SJCRH30 (cell line): ENCODE results near the gene PIP5KL1. TPM values are rescaled to one million over a fixed set of nuclear protein-coding genes. Genes with fewer than 3 reads are reported as not detected.

Experiments used
- DNase-seq, 2 experiments: peaks; one replicate each; pipeline ENCODE4 v3.0.0-alpha.2; 2015 to 2020
- H3K27ac ChIP-seq: fragments of 250-450 bp; sonication (Bioruptor Pico); 2 replicates; pipeline ENCODE4 v1.5.1; 2020; ENCODE audit warnings: mild to moderate bottlenecking, moderate library complexity
- H3K27me3 ChIP-seq: fragments of 250-450 bp; sonication (Bioruptor Pico); 2 replicates; pipeline ENCODE4 v1.5.1; 2020; ENCODE audit warnings: mild to moderate bottlenecking, moderate library complexity
- H3K36me3 ChIP-seq: fragments of 250-450 bp; sonication (Bioruptor Pico); 2 replicates; pipeline ENCODE4 v1.5.1; 2020; ENCODE audit warnings: mild to moderate bottlenecking, moderate library complexity
- H3K4me1 ChIP-seq: fragments of 250-450 bp; sonication (Bioruptor Pico); 2 replicates; pipeline ENCODE4 v1.5.1; 2020; ENCODE audit warnings: mild to moderate bottlenecking, moderate library complexity
- H3K4me3 ChIP-seq: fragments of 250-450 bp; sonication (Bioruptor Pico); 2 replicates; pipeline ENCODE4 v1.5.1; 2020; ENCODE audit warnings: mild to moderate bottlenecking, moderate library complexity
- H3K9me3 ChIP-seq: fragments of 250-450 bp; sonication (Bioruptor Pico); replicated peaks from 2 replicates; pipeline ENCODE4 v1.5.1; 2020; ENCODE audit warnings: mild to moderate bottlenecking, moderate library complexity
- total RNA-seq: library from RNA; depleted of rRNA; stranded (reverse); fragments of >200 nt; shearing (Covaris generic); gene quantifications from 2 replicates; pipeline ENCODE4 v1.2.3, GENCODE V29; 2014

The PIP5KL1 gene
- total RNA-seq, 1 experiment from 2014 or later: 0.20 TPM

GRCh38 chr9:127908660-127908926 lies 22.0 kb downstream of the PIP5KL1 start:
- no peak for DNase-seq
- Histone ChIP-seq H3K4me1 (peaks cover 14% of the 10 kb centered on the region; the same call in 1 of the 2 replicates), H3K36me3 (peaks cover 9% of the 10 kb centered on the region; the same call in 1 of the 2 replicates), H3K4me3 (no peak overlapping the region), H3K27ac (no peak overlapping the region), H3K9me3 (no peaks in the 10 kb centered on the region), H3K27me3 (no peaks in the 10 kb centered on the region)

DNA sequence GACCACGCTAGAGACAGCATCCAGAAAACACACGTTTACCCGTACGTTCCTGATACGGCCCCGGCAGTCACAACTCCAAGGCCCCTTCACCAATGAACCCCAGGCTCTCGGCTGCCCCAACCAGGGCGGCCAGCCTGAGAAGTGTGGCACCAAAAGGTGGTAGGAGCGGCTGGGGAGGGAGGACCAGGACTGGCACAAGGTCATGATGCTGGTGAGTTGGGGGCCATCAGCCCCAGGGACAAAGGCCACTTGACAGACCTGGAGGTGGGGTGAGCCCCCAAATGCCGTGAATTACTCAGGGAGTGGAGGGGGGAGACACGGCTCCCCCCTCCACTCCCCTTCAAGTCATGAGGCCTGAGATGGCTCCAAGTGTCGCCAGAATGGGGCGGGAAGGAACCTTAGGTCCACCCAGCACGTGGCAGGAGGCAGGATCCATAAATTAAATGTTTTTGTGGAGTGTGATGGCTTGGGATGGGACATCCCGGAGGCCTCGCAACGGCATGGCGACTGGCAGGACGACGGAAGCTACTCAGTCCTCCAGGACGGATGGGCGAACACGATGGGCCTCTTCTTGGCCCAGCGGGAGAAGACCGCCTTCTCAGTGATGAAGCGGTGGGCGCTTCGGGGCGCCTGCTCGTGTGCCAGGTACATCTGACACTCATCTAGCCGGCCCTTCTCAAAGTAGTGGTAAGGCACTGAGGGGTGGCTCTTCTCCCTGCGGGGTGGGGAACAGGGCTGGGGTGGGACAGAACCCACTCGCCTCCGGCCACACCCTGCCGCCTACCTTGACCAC lies 22.5 kb downstream of the PIP5KL1 start:
- H3K9me3 ChIP-seq: no peaks in the 10 kb centered on the region
- no peak for DNase-seq
- peaks cover 19% of the 10 kb centered on the region for H3K4me1 ChIP-seq
- peaks cover 9% of the 10 kb centered on the region; the same call in 1 of the 2 replicates for H3K36me3 ChIP-seq
- no peaks in the 10 kb centered on the region for H3K27me3 ChIP-seq
- no peak overlapping the region for H3K4me3 ChIP-seq
- H3K27ac ChIP-seq: no peak overlapping the region

DNA sequence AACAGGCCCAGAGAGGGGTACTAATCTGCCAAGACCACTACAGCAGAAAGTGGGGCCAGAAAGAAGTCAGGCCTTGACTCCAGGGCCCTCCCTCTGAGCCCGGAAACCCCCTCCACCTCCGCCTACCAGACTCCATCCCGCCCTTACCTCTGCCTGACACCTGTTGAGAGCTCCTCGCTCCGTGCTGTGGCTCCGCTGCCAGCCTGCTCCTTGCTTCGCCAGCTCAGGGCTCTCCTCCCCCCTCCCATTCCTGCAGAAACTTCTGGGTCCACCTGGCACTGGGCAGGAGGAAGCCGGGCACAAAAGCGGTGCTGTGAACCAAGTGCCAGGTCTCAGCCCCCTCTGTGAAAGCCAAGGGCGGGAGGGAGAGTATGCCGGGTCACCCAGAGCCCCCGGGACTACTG lies 24.8 kb downstream of the PIP5KL1 start:
- no peaks in the 10 kb centered on the region for H3K27me3 ChIP-seq
- H3K9me3 ChIP-seq: no peaks in the 10 kb centered on the region
- DNase-seq: no peak
- H3K4me3 ChIP-seq: no peak overlapping the region
- peaks cover 23% of the 10 kb centered on the region for H3K4me1 ChIP-seq
- no peaks in the 10 kb centered on the region for H3K36me3 ChIP-seq
- no peak overlapping the region for H3K27ac ChIP-seq

GRCh38 chr9:127905004-127905728 lies 25.4 kb downstream of the PIP5KL1 start:
- H3K4me1 ChIP-seq: peaks cover 23% of the 10 kb centered on the region
- DNase-seq: no peak
- no peaks in the 10 kb centered on the region for H3K36me3 ChIP-seq
- H3K4me3 ChIP-seq: no peak overlapping the region
- H3K27ac ChIP-seq: no peak overlapping the region
- H3K9me3 ChIP-seq: no peaks in the 10 kb centered on the region
- no peaks in the 10 kb centered on the region for H3K27me3 ChIP-seq

DNA sequence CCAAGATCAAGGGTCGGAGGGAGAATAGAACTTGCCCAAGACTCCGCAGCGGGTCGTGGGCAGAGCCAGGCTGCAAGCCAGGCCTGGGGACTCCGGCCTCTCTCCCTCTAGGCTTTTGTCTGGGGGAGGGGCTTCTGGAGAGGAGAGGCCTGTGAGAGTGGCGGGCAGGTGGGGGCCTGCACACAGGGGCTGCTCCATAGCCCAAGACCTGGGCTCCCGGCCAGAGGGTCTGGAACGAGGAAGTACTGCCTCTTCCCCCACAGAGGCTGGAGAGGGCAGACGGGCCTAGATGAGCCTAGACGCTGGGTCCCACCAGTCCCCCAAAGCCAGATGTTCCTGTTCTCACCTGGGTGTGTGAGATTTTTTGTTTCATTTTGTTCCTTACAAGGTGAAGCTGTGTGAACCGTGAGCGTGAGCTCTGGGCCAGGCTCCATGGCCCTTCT lies 26.0 kb downstream of the PIP5KL1 start:
- Histone ChIP-seq H3K27ac (no peak overlapping the region), H3K4me1 (peaks cover 28% of the 10 kb centered on the region)
- no peak for DNase-seq

GRCh38 chr9:127903557-127904475 lies 26.8 kb downstream of the PIP5KL1 start:
- peak; percentile 73 to 80 for DNase-seq
- Histone ChIP-seq H3K27ac (no peak overlapping the region), H3K9me3 (no peaks in the 10 kb centered on the region), H3K36me3 (no peaks in the 10 kb centered on the region), H3K4me1 (peaks cover 28% of the 10 kb centered on the region), H3K4me3 (no peak overlapping the region), H3K27me3 (no peaks in the 10 kb centered on the region)

More for the DNA sequence above, 26.0 kb downstream of the PIP5KL1 start:
- Histone ChIP-seq H3K4me3 (no peak overlapping the region), H3K36me3 (no peaks in the 10 kb centered on the region), H3K27me3 (no peaks in the 10 kb centered on the region), H3K9me3 (no peaks in the 10 kb centered on the region)

GRCh38 chr9:127899128-127899943 lies 31.2 kb downstream of the PIP5KL1 start, which contains the start of gene ST6GALNAC6:
ST6GALNAC6 (minus strand) TSS chr9:127899603; CDS start chr9:127897981, 1,622 bp downstream.
- Histone ChIP-seq H3K36me3 (peaks cover 27% of the 10 kb centered on the region), H3K27me3 (no peaks in the 10 kb centered on the region), H3K4me1 (peaks cover 28% of the 10 kb centered on the region), H3K27ac (peak within 1 kb of the TSS; percentile 83), H3K9me3 (0 out of 2 replicates have a peak, but pooled peaks cover 4% of the 10 kb centered on the region), H3K4me3 (peak within 1 kb of the TSS; percentile 100)
- peak; percentile 76 to 87 for DNase-seq

DNA sequence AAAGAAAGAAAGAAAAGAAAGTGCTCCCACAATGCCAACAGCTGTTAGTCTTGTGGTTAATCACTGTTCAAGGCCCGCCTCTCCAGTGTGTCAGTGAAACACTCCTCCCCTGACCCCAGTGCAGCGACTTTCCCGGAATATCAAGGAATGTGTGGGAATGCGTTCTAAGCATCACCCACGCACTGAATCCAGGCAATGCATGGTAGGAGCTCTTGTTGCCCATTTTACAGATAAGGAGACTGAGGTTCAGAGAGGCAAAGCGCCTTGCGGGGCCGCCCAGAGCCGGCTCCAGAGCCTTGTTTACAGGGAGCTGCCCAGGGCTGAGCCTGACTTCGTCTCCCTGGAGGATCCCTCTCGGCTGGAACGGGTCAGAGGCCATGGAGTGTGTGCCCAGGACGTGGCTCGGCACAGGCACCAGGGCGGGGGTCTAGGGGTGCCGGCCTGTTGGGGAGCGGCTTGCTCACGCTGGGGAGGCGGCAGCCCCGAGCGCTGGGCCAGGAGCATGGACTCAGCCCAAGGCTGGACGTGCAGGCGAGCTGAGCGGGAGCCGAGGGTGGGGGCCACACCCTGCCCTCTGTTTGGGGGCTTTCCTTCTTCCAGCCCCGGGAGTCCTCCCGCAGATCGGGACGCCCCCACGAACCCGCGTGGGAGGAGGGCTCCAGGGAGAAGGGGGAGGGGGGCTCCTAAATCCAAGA lies 32.0 kb downstream of the PIP5KL1 start:
- peaks cover 35% of the 10 kb centered on the region for H3K36me3 ChIP-seq

GRCh38 chr9:127897193-127897692 lies 33.3 kb downstream of the PIP5KL1 start:
- Histone ChIP-seq H3K27me3 (no peaks in the 10 kb centered on the region), H3K36me3 (peaks cover 48% of the 10 kb centered on the region), H3K4me3 (no peak overlapping the region), H3K9me3 (0 out of 2 replicates have a peak, but pooled peaks cover 4% of the 10 kb centered on the region), H3K4me1 (peaks cover 19% of the 10 kb centered on the region), H3K27ac (no peak overlapping the region; the same call in 1 of the 2 replicates)
- peak; percentile 92 to 94 for DNase-seq

More for the DNA sequence above, 32.0 kb downstream of the PIP5KL1 start:
- Histone ChIP-seq H3K9me3 (0 out of 2 replicates have a peak, but pooled peaks cover 4% of the 10 kb centered on the region), H3K4me1 (peaks cover 25% of the 10 kb centered on the region), H3K27ac (peak overlapping the region; percentile 83), H3K4me3 (peak overlapping the region; percentile 100), H3K27me3 (no peaks in the 10 kb centered on the region)
- peak; percentile 70 to 77 for DNase-seq

- H3K36me3 ChIP-seq: peaks cover 50% of the 10 kb centered on the region
- H3K9me3 ChIP-seq: 0 out of 2 replicates have a peak, but pooled peaks cover 4% of the 10 kb centered on the region
- DNase-seq: no peak
- H3K4me1 ChIP-seq: peaks cover 19% of the 10 kb centered on the region
- no peaks in the 10 kb centered on the region for H3K27me3 ChIP-seq
- H3K27ac ChIP-seq: no peak overlapping the region
- no peak overlapping the region for H3K4me3 ChIP-seq
These were observed 34.0 kb downstream of the PIP5KL1 start for GRCh38 chr9:127896395-127897192.

DNA sequence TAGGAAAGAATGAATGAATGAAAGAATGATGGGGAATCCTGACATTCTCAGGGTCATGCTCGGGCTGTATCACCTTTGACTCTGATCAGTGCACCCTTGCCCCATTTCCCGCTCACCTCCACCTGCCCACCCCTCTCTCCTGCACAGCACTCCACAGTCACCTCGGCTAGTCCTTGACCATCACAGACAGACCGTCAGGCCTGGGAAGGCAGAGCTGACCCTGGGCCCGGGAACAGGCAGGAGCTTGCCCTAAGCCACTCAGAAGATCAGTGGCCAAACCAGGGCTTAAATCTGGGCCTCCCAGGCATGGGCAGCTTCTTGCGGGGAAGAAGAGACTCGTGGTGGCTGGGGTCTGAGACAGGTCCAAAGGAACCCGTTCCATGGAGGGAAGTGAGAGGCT lies 34.8 kb downstream of the PIP5KL1 start:
- DNase-seq: no peak
- 0 out of 2 replicates have a peak, but pooled peaks cover 4% of the 10 kb centered on the region for H3K9me3 ChIP-seq
- no peak overlapping the region for H3K4me3 ChIP-seq
- no peaks in the 10 kb centered on the region for H3K27me3 ChIP-seq
- peaks cover 16% of the 10 kb centered on the region for H3K4me1 ChIP-seq
- peaks cover 53% of the 10 kb centered on the region for H3K36me3 ChIP-seq
- no peak overlapping the region for H3K27ac ChIP-seq

GRCh38 chr9:127893392-127893791 lies 37.2 kb downstream of the PIP5KL1 start:
- Histone ChIP-seq H3K9me3 (0 out of 2 replicates have a peak, but pooled peaks cover 4% of the 10 kb centered on the region), H3K4me3 (no peak overlapping the region), H3K36me3 (peaks cover 58% of the 10 kb centered on the region)

More at GRCh38 chr9:127893392-127893791, 37.2 kb downstream of the PIP5KL1 start:
- no peaks in the 10 kb centered on the region for H3K27me3 ChIP-seq
- peaks cover 10% of the 10 kb centered on the region for H3K4me1 ChIP-seq
- H3K27ac ChIP-seq: no peak overlapping the region
- no peak for DNase-seq
